KOPT-K1 (cell line): ENCODE data around the gene FLG2.

Experiments used
- H3K27ac ChIP-seq: fragments of 200-600 bp; sonication (generic); 2 replicates; pipeline ENCODE4 v1.5.1; 2016; ENCODE audit warnings: antibody characterized with exemption, mild to moderate bottlenecking, low read depth, low read length; ENCODE audit not compliant: poor library complexity, severe bottlenecking
- H3K36me3 ChIP-seq: fragments of 200-600 bp; sonication (generic); 2 replicates; pipeline ENCODE4 v1.5.1; 2017; ENCODE audit warnings: antibody characterized with exemption, mild to moderate bottlenecking, low read length, moderate library complexity; ENCODE audit not compliant: insufficient read depth
- H3K9me3 ChIP-seq: fragments of 200-600 bp; sonication (generic); 2 replicates; pipeline ENCODE4 v1.5.1; 2017; ENCODE audit warnings: antibody characterized with exemption, low read length, mild to moderate bottlenecking; ENCODE audit not compliant: insufficient read depth, poor library complexity, severe bottlenecking

The FLG2 gene

DNA sequence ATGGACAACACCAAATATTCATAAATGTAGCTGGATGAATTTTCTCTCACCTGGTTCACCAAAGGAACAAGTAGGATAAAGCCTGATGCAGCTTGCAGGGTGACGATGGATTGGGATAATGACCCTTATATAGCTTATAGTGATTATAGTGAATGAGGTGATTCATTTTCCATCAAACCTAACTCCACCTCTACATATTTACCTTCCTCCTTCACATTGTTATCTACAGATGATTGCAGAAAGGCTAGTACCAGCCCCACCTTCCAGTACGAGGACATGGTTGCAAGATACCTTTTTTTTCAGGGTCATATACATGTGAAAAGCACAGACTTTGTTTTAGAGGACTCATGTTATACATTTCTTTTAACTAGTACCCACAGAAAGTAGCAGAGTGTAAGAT lies at the start of gene FLG2:
TSS of gene FLG2 (minus strand) at position 101 of the 400 bp plus-strand sequence. CDS start 1,122 bp downstream, outside the sequence.
- Histone ChIP-seq H3K9me3 (no peaks in the 10 kb centered on the region), H3K36me3 (no peaks in the 10 kb centered on the region), H3K27ac (no peak within 1 kb of the TSS)

DNA sequence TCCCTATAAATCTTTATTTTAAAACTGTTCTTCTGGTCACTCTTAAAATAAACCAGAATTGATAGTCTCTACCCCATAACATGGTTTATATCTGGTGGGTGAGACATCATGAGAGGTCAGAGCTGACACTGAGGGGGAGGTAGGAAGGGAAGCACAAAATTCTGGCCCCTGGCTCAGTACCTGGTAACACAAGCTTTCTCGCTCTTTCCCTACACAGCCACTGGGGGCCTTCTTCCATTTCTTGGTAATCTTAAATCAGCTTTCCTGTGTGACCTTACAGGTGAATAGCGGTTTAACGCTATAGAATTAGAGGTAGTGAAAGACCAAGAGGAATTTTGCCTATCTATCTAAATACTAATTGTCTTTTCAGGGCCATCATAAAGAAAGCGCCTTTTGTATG lies 48.9 kb upstream of the FLG2 start:
- H3K27ac ChIP-seq, result no peak overlapping the region
- H3K36me3 ChIP-seq, result no peaks in the 10 kb centered on the region
- H3K9me3 ChIP-seq, result no peaks in the 10 kb centered on the region

DNA sequence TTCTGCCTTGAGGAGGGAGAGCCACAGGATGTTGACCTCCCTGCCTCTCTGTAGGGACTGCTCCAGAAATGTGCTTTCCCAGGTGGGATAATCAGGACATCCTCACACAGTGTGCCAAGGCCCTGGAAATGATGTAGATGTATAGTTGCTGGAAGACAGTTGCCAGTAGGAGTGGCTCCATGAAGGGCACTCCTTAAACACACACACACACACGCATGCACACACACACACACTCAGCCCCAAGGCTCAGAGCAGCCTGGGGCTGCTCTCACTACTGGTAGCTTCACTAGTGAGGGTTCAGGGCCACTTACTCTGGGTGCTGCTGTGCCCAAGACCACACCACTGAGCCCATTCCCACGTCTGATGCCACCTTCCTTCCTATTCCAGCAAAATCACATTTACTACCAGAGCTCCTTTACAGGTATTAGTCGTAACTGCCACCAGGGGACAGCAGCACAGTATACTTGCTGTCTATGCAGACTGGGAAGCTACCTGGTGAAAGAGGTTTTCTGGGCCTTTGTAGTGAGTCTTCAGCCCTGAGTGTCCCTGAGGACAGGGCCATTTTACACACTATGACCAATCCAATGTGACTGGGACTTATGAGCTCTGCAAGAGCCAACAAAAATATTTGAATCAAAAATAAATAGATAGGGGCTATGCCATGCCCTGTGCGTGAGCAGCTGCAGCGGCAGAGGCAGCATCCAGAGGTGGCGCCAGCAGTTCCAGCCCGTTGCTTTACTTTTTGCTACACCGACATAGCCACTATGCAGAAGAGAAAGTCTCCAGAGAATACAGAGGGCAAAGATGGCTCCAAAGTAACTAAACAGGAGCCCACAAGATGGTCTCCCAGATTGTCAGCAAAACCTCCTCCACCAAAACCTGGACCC lies 39.2 kb upstream of the FLG2 start:
- Histone ChIP-seq H3K9me3 (no peaks in the 10 kb centered on the region), H3K27ac (no peak overlapping the region), H3K36me3 (no peaks in the 10 kb centered on the region)

- no peaks in the 10 kb centered on the region for H3K9me3 ChIP-seq
- no peaks in the 10 kb centered on the region for H3K36me3 ChIP-seq
- no peak overlapping the region for H3K27ac ChIP-seq
These were observed 37.7 kb upstream of the FLG2 start for GRCh38 chr1:152397474-152397873.

DNA sequence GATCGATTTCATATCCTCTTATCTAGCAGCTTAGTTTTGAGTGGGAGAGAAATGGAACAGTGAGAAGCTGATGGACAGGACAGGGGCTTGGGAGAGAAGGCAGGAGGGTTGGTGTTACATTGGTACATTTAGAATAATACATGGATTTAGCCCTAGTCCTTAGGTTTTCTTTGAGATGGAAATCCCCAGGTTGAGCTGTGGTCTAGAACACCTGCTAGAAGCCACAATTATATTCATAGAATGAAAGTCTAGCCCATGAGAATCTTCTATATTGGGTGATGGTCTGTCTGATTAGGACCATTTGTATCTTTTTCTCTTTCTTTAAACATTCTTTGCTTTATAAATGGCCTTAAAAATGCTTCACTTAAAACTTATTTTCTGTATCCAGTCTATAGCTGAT lies 34.3 kb upstream of the FLG2 start:
- no peaks in the 10 kb centered on the region for H3K9me3 ChIP-seq
- no peaks in the 10 kb centered on the region for H3K36me3 ChIP-seq
- no peak overlapping the region for H3K27ac ChIP-seq

- H3K9me3 ChIP-seq, result no peaks in the 10 kb centered on the region
- H3K27ac ChIP-seq, result no peak overlapping the region
- no peaks in the 10 kb centered on the region for H3K36me3 ChIP-seq
These were observed 33.1 kb upstream of the FLG2 start for GRCh38 chr1:152392909-152393308.

- Histone ChIP-seq H3K27ac (no peak overlapping the region), H3K9me3 (no peaks in the 10 kb centered on the region), H3K36me3 (no peaks in the 10 kb centered on the region)
These were observed 29.1 kb upstream of the FLG2 start for GRCh38 chr1:152388889-152389288.

GRCh38 chr1:152386940-152387339 lies 27.1 kb upstream of the FLG2 start:
- Histone ChIP-seq H3K27ac (no peak overlapping the region), H3K36me3 (no peaks in the 10 kb centered on the region), H3K9me3 (no peaks in the 10 kb centered on the region)

- H3K27ac ChIP-seq, result no peak overlapping the region
- H3K9me3 ChIP-seq, result no peaks in the 10 kb centered on the region
- H3K36me3 ChIP-seq, result no peaks in the 10 kb centered on the region
These were observed 21.1 kb upstream of the FLG2 start for GRCh38 chr1:152380932-152381331.

- no peak overlapping the region for H3K27ac ChIP-seq
- no peaks in the 10 kb centered on the region for H3K9me3 ChIP-seq
- no peaks in the 10 kb centered on the region for H3K36me3 ChIP-seq
These were observed 14.6 kb upstream of the FLG2 start for GRCh38 chr1:152374451-152374850.

- Histone ChIP-seq H3K36me3 (no peaks in the 10 kb centered on the region), H3K27ac (no peak overlapping the region), H3K9me3 (no peaks in the 10 kb centered on the region)
These were observed 12.9 kb upstream of the FLG2 start for GRCh38 chr1:152372672-152373071.

DNA sequence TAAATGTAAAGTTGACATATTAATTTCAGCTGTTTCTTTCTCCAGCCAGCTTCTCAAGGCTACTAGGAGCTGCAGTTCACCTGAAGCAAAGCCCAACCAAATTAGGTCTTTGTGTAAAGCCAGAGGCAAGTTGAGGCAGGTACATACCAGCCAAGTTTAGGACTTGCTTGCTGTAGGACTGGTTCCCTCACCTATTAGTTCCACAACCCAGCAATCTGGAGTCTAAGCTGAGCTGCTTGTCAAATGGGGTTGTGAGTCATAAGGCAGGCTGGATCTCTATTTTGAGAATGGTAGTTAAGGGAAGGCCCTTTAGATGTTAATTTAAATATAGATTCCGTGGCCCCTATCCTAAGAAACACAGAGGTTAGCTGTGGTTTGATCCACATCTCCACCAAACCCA lies 7.6 kb upstream of the FLG2 start:
- Histone ChIP-seq H3K9me3 (no peaks in the 10 kb centered on the region), H3K36me3 (no peaks in the 10 kb centered on the region), H3K27ac (no peak overlapping the region)

GRCh38 chr1:152356736-152357135 lies 3.1 kb downstream of the FLG2 start:
- no peaks in the 10 kb centered on the region for H3K9me3 ChIP-seq

DNA sequence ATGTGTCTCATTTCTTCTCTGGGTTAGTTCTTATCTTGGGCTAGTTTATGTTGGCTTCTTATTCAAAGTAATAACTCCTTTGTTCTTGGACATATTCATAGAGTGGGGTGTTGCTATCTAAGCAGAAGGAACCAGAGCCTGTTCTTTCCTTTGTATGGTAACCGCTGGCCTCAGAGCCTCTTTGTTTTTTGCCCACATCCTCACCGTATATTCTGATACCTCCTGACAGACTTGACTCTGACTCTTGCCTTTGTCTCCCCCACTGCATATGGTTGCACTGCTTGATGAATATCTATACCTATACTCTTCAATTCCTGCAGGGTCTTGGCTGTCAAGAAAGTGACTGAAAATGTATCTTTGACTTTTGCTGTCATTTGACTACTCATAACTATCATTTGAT lies 10.2 kb downstream of the FLG2 start:
- H3K9me3 ChIP-seq, result no peaks in the 10 kb centered on the region
- no peaks in the 10 kb centered on the region for H3K36me3 ChIP-seq
- H3K27ac ChIP-seq, result no peak overlapping the region

More at GRCh38 chr1:152356736-152357135, 3.1 kb downstream of the FLG2 start:
- no peak overlapping the region for H3K27ac ChIP-seq
- no peaks in the 10 kb centered on the region for H3K36me3 ChIP-seq

- Histone ChIP-seq H3K36me3 (no peaks in the 10 kb centered on the region), H3K27ac (no peak overlapping the region), H3K9me3 (no peaks in the 10 kb centered on the region)
These were observed 11.4 kb downstream of the FLG2 start for GRCh38 chr1:152348447-152348846.

DNA sequence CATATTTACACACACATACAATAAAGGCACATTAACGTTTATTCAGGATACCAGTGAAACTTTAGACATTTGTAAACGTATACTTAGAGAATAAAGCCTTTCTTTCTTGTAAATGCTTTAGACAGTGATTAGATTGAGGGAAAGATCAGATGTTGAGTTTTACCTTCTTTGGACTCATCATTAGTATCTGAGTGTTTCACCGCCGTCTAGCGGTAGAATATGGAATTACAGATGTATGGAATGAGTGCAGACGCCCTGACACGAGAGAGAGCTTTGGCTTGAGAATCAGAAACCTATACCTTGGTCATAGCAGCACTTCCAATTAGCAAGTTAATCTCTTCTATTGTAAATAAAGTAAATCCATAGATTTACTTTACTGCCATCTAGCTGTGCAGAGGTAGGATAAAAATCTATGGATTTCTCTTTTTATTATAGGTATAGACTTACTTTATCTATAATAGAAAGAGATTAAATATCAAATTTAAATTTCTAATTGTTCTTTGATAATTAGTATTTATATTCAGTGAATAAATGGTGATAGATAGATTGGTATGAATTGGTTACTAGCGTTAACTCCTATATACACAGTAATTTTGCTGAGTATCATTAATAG lies 12.6 kb downstream of the FLG2 start:
- H3K36me3 ChIP-seq, result no peaks in the 10 kb centered on the region
- H3K27ac ChIP-seq, result no peak overlapping the region
- H3K9me3 ChIP-seq, result no peaks in the 10 kb centered on the region
